ENCODE measurements around the gene MYO3B. TPM values are rescaled to one million over a fixed set of nuclear protein-coding genes. Genes with fewer than 3 reads are reported as not detected.
"Not testable (repeated sequence)": the region's sequence is repeated elsewhere in the genome, so short reads cannot be mapped to it uniquely, and the experiment has no call there.

The MYO3B gene
- total RNA-seq, 4 donors from 2014 or later = 0.48 TPM; not detected in 3

GRCh38 chr2:170671079-170671478 lies 493.1 kb downstream of the MYO3B start:
- intact Hi-C loops (cut with DNase I; ENCODE audit: low total_unique reads) (no loop called here), in situ Hi-C loops (cut with MboI; ENCODE audit: low pct_ligation_motif_present in 1 of 4, low pct_unique_long_range_greater_than_20kb in 1 of 4, low sequenced_read_pairs in 3 of 4) (no loop called here)
- H3K4me1 ChIP-seq = peaks cover 0 to under 1% (median 0%) of the 10 kb centered on the region in 4 donors

GRCh38 chr2:170674282-170674681 lies 496.3 kb downstream of the MYO3B start:
- H3K27ac ChIP-seq; H3K4me3 ChIP-seq; H3K9me3 ChIP-seq; intact Hi-C loops (cut with DNase I; ENCODE audit: low total_unique reads); H3K36me3 ChIP-seq; H3K4me1 ChIP-seq; H3K27me3 ChIP-seq; in situ Hi-C loops (cut with MboI; ENCODE audit: low pct_ligation_motif_present in 1 of 4, low pct_unique_long_range_greater_than_20kb in 1 of 4, low sequenced_read_pairs in 3 of 4); DNase-seq: not testable (repeated sequence)

More at GRCh38 chr2:170671079-170671478, 493.1 kb downstream of the MYO3B start:
- no peak overlapping the region for H3K4me3 ChIP-seq
- TF ChIP-seq EP300 (IDR thresholded peaks at IDR 0.05; ENCODE audit: low read depth) (no peak), CTCF (IDR thresholded peaks at IDR 0.05) (no peak), POLR2AphosphoS5 (IDR thresholded peaks at IDR 0.05) (no peak), POLR2A (IDR thresholded peaks at IDR 0.05) (no peak)
- no peaks in the 10 kb centered on the region for H3K27me3 ChIP-seq
- no peak for DNase-seq
- H3K36me3 ChIP-seq = no peaks in the 10 kb centered on the region
- 88 to 89% methylated on average over 6 to 9 of the region's 9 CpGs for WGBS, 2 donors (ENCODE audit: low coverage in 1 of 2)
- H3K9me3 ChIP-seq = no peaks in the 10 kb centered on the region
- no peak overlapping the region for H3K27ac ChIP-seq

GRCh38 chr2:170675701-170676100 lies 497.8 kb downstream of the MYO3B start:
- Histone ChIP-seq H3K36me3 (no peaks in the 10 kb centered on the region), H3K4me1 (peaks cover 0 to 15% (median 7%) of the 10 kb centered on the region in 4 donors), H3K9me3 (no peaks in the 10 kb centered on the region), H3K4me3 (no peak overlapping the region), H3K27ac (no peak overlapping the region), H3K27me3 (no peaks in the 10 kb centered on the region)
- 75 to 85% methylated on average over 6 of the region's 6 CpGs for WGBS, 2 donors (ENCODE audit: low coverage in 1 of 2)
- in situ Hi-C loops (cut with MboI; ENCODE audit: low pct_ligation_motif_present in 1 of 4, low pct_unique_long_range_greater_than_20kb in 1 of 4, low sequenced_read_pairs in 3 of 4) (no loop called here), intact Hi-C loops (cut with DNase I; ENCODE audit: low total_unique reads) (no loop called here)
- TF ChIP-seq EP300 (IDR thresholded peaks at IDR 0.05; ENCODE audit: low read depth) (no peak), POLR2A (IDR thresholded peaks at IDR 0.05) (no peak), POLR2AphosphoS5 (IDR thresholded peaks at IDR 0.05) (no peak), CTCF (IDR thresholded peaks at IDR 0.05) (no peak)
- no peak for DNase-seq

- Histone ChIP-seq H3K9me3 (no peaks in the 10 kb centered on the region), H3K36me3 (no peaks in the 10 kb centered on the region), H3K27me3 (no peaks in the 10 kb centered on the region), H3K4me1 (peaks cover 0 to 15% (median 7%) of the 10 kb centered on the region in 4 donors), H3K4me3 (no peak overlapping the region), H3K27ac (no peak overlapping the region)
- intact Hi-C loops (cut with DNase I; ENCODE audit: low total_unique reads) = no loop called here
- WGBS, 2 donors (ENCODE audit: low coverage in 1 of 2) = 22 to 33% methylated on average over 4 to 5 of the region's 5 CpGs
- TF ChIP-seq CTCF (IDR thresholded peaks at IDR 0.05) (no peak), POLR2AphosphoS5 (IDR thresholded peaks at IDR 0.05) (no peak), POLR2A (IDR thresholded peaks at IDR 0.05) (no peak), EP300 (IDR thresholded peaks at IDR 0.05; ENCODE audit: low read depth) (no peak)
- DNase-seq = peak; percentile 21
- in situ Hi-C loops (cut with MboI; ENCODE audit: low pct_ligation_motif_present in 1 of 4, low pct_unique_long_range_greater_than_20kb in 1 of 4, low sequenced_read_pairs in 3 of 4) = no loop called here
Measured at GRCh38 chr2:170679607-170680079, 501.7 kb downstream of the MYO3B start.
